K562 (cell line): ENCODE measurements around the gene P2RX5. TPM values are rescaled to one million over a fixed set of nuclear protein-coding genes. Genes with fewer than 3 reads are reported as not detected.

Experiments
- ATAC-seq: fragments of 200-7000 bp; cut with Tn5 transposase; 3 replicates; pipeline ENCODE4 v1.9.1; 2020; ENCODE audit warnings: moderate library complexity
- BruUV-seq: library from RNA; stranded (reverse); fragments of 400-500 nt; replicated peaks from 2 replicates; lab custom pipeline; 2021; lab: Mats Ljungman, UMichigan
- CTCF ChIA-PET: fragments of 300-600 bp; formaldehyde crosslinking; extraction: SDS; loops from one replicate; lab custom pipeline; 2021; ENCODE audit warnings: low intra/inter-chr PET ratio; lab: Yijun Ruan, JAX
- POLR2A ChIA-PET: fragments of 300-600, 350-650 bp; sonication (Branson Sonifier 250); formaldehyde crosslinking; extraction: SDS; loops from one replicate; lab custom pipeline; 2021; ENCODE audit warnings: antibody characterized with exemption, inconsistent platforms; lab: Yijun Ruan, JAX
- DNase-seq, 4 experiments: peaks; one replicate each; pipeline versions ENCODE4 v3.0.0 to v3.0.0-alpha.2; 2011 to 2018; ENCODE audit warnings: low spot score in 3 of 4, mixed read lengths in 3 of 4; ENCODE audit errors: extremely low read depth in 1 of 4
- FAIRE-seq: peaks from 2 replicates; lab custom pipeline; 2011; peaks lifted over from hg19 to GRCh38; lab: Jason Lieb, UNC
- H2AFZ ChIP-seq: 2 replicates; pipeline ENCODE4 v1.6.0; 2011; ENCODE audit warnings: low read depth, low read length, control low read depth, inconsistent platforms
- H3K27ac ChIP-seq: fragments of 200-600 bp; 3 replicates; pipeline ENCODE4 v1.8.0; 2011; ENCODE audit warnings: low read depth, mild to moderate bottlenecking, control low read depth, inconsistent platforms, low read length, moderate library complexity, mixed read lengths; ENCODE audit errors: extremely low read depth
- H3K27me3 ChIP-seq, 2 experiments: fragments of 300-600 bp in 1 of 2; 2 replicates in 1 of 2; 3 replicates in 1 of 2; pipeline versions ENCODE4 v1.6.0 to v1.8.0; 2011; ENCODE audit warnings: inconsistent platforms in 2 of 2, low read length in 2 of 2, mild to moderate bottlenecking in 1 of 2, mixed read lengths in 1 of 2, moderate library complexity in 1 of 2; ENCODE audit not compliant: control insufficient read depth in 2 of 2, insufficient read depth in 2 of 2
- H3K36me3 ChIP-seq: fragments of 300-600 bp; 3 replicates; pipeline ENCODE4 v1.8.0; 2011; ENCODE audit warnings: mild to moderate bottlenecking, low read length, inconsistent platforms; ENCODE audit not compliant: control insufficient read depth, insufficient read depth
- H3K4me1 ChIP-seq, 2 experiments: fragments of 200-600 bp in 1 of 2; replicated peaks in 1 of 2; 2 replicates in 1 of 2; 3 replicates in 1 of 2; pipeline versions ENCODE4 v1.5.1 to v1.8.0; 2011; ENCODE audit warnings: inconsistent platforms in 2 of 2, low read length in 2 of 2, mild to moderate bottlenecking in 1 of 2, mixed read lengths in 1 of 2, moderate library complexity in 1 of 2; ENCODE audit not compliant: control insufficient read depth in 2 of 2, insufficient read depth in 2 of 2
- H3K4me2 ChIP-seq: 2 replicates; pipeline ENCODE4 v1.6.1; 2011; ENCODE audit warnings: low read length, control low read depth, inconsistent platforms, mixed read lengths; ENCODE audit not compliant: insufficient read depth
- H3K4me3 ChIP-seq: fragments of 200-600 bp; sonication (generic), shearing (Covaris generic); 2 replicates; pipeline ENCODE4 v1.5.1; 2016; ENCODE audit warnings: control low read depth, inconsistent platforms
- H3K79me2 ChIP-seq: fragments of 200-600 bp; 3 replicates; pipeline ENCODE4 v1.8.0; 2011; ENCODE audit warnings: low read length, inconsistent platforms; ENCODE audit not compliant: control insufficient read depth, insufficient read depth
- H3K9ac ChIP-seq, 2 experiments: 2 replicates each; pipeline versions ENCODE4 v1.6.0 to v1.6.1; 2011; ENCODE audit warnings: low read depth in 2 of 2, low read length in 2 of 2, control low read depth in 1 of 2, inconsistent platforms in 1 of 2, mild to moderate bottlenecking in 1 of 2, mixed read lengths in 1 of 2; ENCODE audit not compliant: insufficient read depth in 1 of 2
- H3K9me1 ChIP-seq: one replicate; pipeline ENCODE4 v1.6.0; 2011; ENCODE audit warnings: inconsistent platforms, mild to moderate bottlenecking, low read length, moderate library complexity; ENCODE audit not compliant: control insufficient read depth, insufficient read depth
- H3K9me3 ChIP-seq: replicated peaks from 2 replicates; pipeline ENCODE4 v1.5.1; 2011; ENCODE audit warnings: low read depth, low read length, inconsistent platforms; ENCODE audit not compliant: control insufficient read depth, insufficient read depth
- H4K20me1 ChIP-seq: replicated peaks from 2 replicates; pipeline ENCODE4 v1.6.1; 2011; ENCODE audit warnings: low read length, inconsistent platforms, mixed read lengths; ENCODE audit not compliant: control insufficient read depth, insufficient read depth
- ARID1B ChIP-seq: fragments of 450-650 bp; IDR thresholded peaks from 2 replicates; pipeline ENCODE4 v1.6.1; 2016; ENCODE audit warnings: antibody characterized with exemption, mild to moderate bottlenecking, inconsistent platforms
- BMI1 ChIP-seq: fragments of 150-350 bp; IDR thresholded peaks from 2 replicates; pipeline ENCODE4 v1.6.1; 2014; ENCODE audit warnings: low read length
- CGGBP1 ChIP-seq: fragments of 250-450 bp; sonication (Bioruptor Pico); IDR thresholded peaks from 2 replicates; pipeline ENCODE4 v1.9.0; 2021; ENCODE audit warnings: mild to moderate bottlenecking
- E2F8 ChIP-seq: fragments of 450-650 bp; IDR thresholded peaks from 2 replicates; pipeline ENCODE4 v1.7.1; 2018; ENCODE audit warnings: mild to moderate bottlenecking, low read depth; ENCODE audit not compliant: partially characterized antibody
- ELF1 ChIP-seq: fragments of 200-800 bp; sonication (Bioruptor generic); IDR thresholded peaks from 2 replicates; pipeline ENCODE4 v1.6.1; 2016; ENCODE audit warnings: missing genetic modification characterization, missing compliant biosample characterization
- EP400 ChIP-seq: fragments of 450-650 bp; IDR thresholded peaks from 2 replicates; pipeline ENCODE4 v1.6.1; 2017; ENCODE audit warnings: antibody characterized with exemption, mild to moderate bottlenecking, moderate library complexity
- ETS2 ChIP-seq: IDR thresholded peaks from 2 replicates; pipeline ENCODE4 v1.6.1; 2016; ENCODE audit warnings: borderline replicate concordance, missing genetic modification characterization, mild to moderate bottlenecking, moderate library complexity, missing compliant biosample characterization; ENCODE audit not compliant: poor library complexity, severe bottlenecking
- EWSR1 ChIP-seq: fragments of 450-650 bp; IDR thresholded peaks from 2 replicates; pipeline ENCODE4 v1.6.1; 2018; ENCODE audit warnings: borderline replicate concordance, mild to moderate bottlenecking, low read depth, moderate library complexity; ENCODE audit not compliant: partially characterized antibody
- FOXK1 ChIP-seq: sonication (generic); formaldehyde crosslinking; IDR thresholded peaks from 2 replicates; pipeline ENCODE4 v1.8.0; 2022; ENCODE audit warnings: missing genetic modification reagents, mild to moderate bottlenecking, borderline replicate concordance
- IFI16 ChIP-seq: fragments of 250-450 bp; sonication (Bioruptor Pico); IDR thresholded peaks from 2 replicates; pipeline ENCODE4 v2.1.2; 2022; ENCODE audit warnings: mild to moderate bottlenecking, inconsistent platforms
- MLLT1 ChIP-seq, 2 experiments: fragments of 450-650 bp; IDR thresholded peaks; 2 replicates each; pipeline ENCODE4 v1.6.1; 2016
- ZMIZ1 ChIP-seq, 2 experiments: fragments of 150-350 bp in 1 of 2; IDR thresholded peaks; 2 replicates each; pipeline ENCODE4 v1.6.1; 2012 to 2016; ENCODE audit warnings: low read depth in 2 of 2, low read length in 2 of 2, mild to moderate bottlenecking in 1 of 2, moderate library complexity in 1 of 2
- ZNF121 ChIP-seq: sonication (generic); formaldehyde crosslinking; conservative IDR thresholded peaks from 2 replicates; pipeline ENCODE4 v1.8.0; 2022; ENCODE audit warnings: missing genetic modification reagents
- WGBS: fragments of 100-300 bp; shearing (Covaris generic); methylation state at CpG from one replicate; pipeline ENCODE4 v1.1.6; 2016; ENCODE audit warnings: low coverage, mixed read lengths; ENCODE audit not compliant: insufficient coverage; ENCODE audit errors: missing lambda C conversion rate; 5-methylcytosine and 5-hydroxymethylcytosine counted together
- in situ Hi-C: fragments of 300-500 bp; cut with MboI; formaldehyde crosslinking; loops from 4 replicates; pipeline ENCODE4 v1.15.0; 2018; ENCODE audit warnings: inconsistent platforms, mixed read lengths
- intact Hi-C: fragments of 100-400 bp; cut with micrococcal nuclease; formaldehyde crosslinking; loops from 2 replicates; pipeline ENCODE4 v1.14.2; 2022
- polyA plus RNA-seq, 8 experiments: library from polyadenylated mRNA; depleted of rRNA in 4 of 8; stranded (reverse) in 5 of 8; unstranded in 3 of 8; fragments of >200 nt; fragmentation: Nextera tagmentation in 2 of 8; fragmentation: Illumina TruSeq in 1 of 8; extraction: Ambion mirVana in 2 of 8; extraction: Trizol in 1 of 8; gene quantifications; 2 replicates each; pipeline versions ENCODE4 v1.2.1 to v1.2.3, GENCODE V29; 2011 to 2014; ENCODE audit warnings: inconsistent platforms in 1 of 8, missing spikeins in 1 of 8
- total RNA-seq, 7 experiments: library from RNA; depleted of rRNA in 6 of 7; stranded (reverse); fragments of >200 nt in 6 of 7; fragmentation: Illumina TruSeq in 2 of 7; extraction: Trizol in 2 of 7; gene quantifications; 2 replicates each; pipeline versions ENCODE4 v1.2.1 to v1.2.3, GENCODE V29; 2011 to 2021; ENCODE audit warnings: low replicate concordance in 1 of 7

P2RX5 gene
- total and polyA plus RNA-seq, 9 of the 15 experiments (the other 6 are each of a cell fraction or from before 2014, with no cell fraction given): 0.31 to 4.0 (median 1.3) TPM

- ATAC-seq: peak; percentile 71
- peak; percentile 83 for TF ChIP-seq ARID1B
- no peak for TF ChIP-seq BMI1
- TF ChIP-seq EP400: no peak
- TF ChIP-seq EWSR1: no peak
- no peak for TF ChIP-seq ELF1 (tag)
- TF ChIP-seq CGGBP1: no peak
- TF ChIP-seq IFI16: no peak
- TF ChIP-seq FOXK1 (CRISPR knock-in tag): no peak
- peak; percentile 80 for TF ChIP-seq ZNF121 (CRISPR knock-in tag)
- no peak for TF ChIP-seq ZMIZ1 (IDR thresholded peaks at IDR 0.05; ENCODE audit: low read depth in 2 of 2, low read length in 2 of 2)
- no peak for TF ChIP-seq ETS2 (tag)
- TF ChIP-seq MLLT1 (IDR thresholded peaks at IDR 0.05): peak in 1 of 2 experiments; percentile 84; a peak in 2 of 4 replicates
- no peak for TF ChIP-seq E2F8
These were observed 17.0 kb upstream of the P2RX5 start for GRCh38 chr17:3712811-3713463.

More at GRCh38 chr17:3712811-3713463, 17.0 kb upstream of the P2RX5 start:
- peaks cover 38% of the 10 kb centered on the region; the same call in 2 of the 3 replicates for H3K36me3 ChIP-seq
- H3K27ac ChIP-seq: peak overlapping the region; percentile 36; the same call in 1 of the 3 replicates
- peaks cover 3 to 4% of the 10 kb centered on the region in 2 experiments; a peak in 3 of 5 replicates for H3K4me1 ChIP-seq
- no peaks in the 10 kb centered on the region for H3K27me3 ChIP-seq
- peak; percentile 88 for FAIRE-seq
- no peak overlapping the region for H2AFZ ChIP-seq
- DNase-seq: peak in 1 of 4 experiments; percentile 55
- H3K9me1 ChIP-seq: no peaks in the 10 kb centered on the region
- peak overlapping the region; percentile 25 for H3K4me2 ChIP-seq
- WGBS: 8% methylated on average over 11 of the region's 13 CpGs
- in situ Hi-C loops: no loop called here
- ChIA-PET CTCF (no interaction called here), POLR2A (interaction anchor here (1.5 kb wide), 1 partner anchor 10 kb away, joined by 5 read pairs; no protein-coding TSS in a partner anchor)
- BruUV-seq: no TSS peak
- H3K4me3 ChIP-seq: no peak overlapping the region
- H3K9ac ChIP-seq: no peak overlapping the region
- H4K20me1 ChIP-seq: no peaks in the 10 kb centered on the region
- H3K79me2 ChIP-seq: no peaks in the 10 kb centered on the region
- H3K9me3 ChIP-seq: no peaks in the 10 kb centered on the region
- intact Hi-C loops: no loop called here
